ENCODE data around the gene OAS2. TPM values are rescaled to one million over a fixed set of nuclear protein-coding genes. Genes with fewer than 3 reads are reported as not detected.

Gene OAS2
- total RNA-seq, 2 donors from 2014 or later = 35.4 to 45.3 TPM

Other genes with a start within 250 kb of the OAS2 start
- under 1 TPM; 0.27 to 0.86 TPM for gene RPH3A, start 186.8 kb upstream of the OAS2 start, total RNA-seq
- 10 to 100 TPM; 16.0 to 16.2 TPM for gene OAS1, start 71.6 kb upstream of the OAS2 start, total RNA-seq
- gene OAS3, start 40.0 kb upstream of the OAS2 start, total RNA-seq = 10 to 100 TPM; 26.6 to 28.6 TPM
- 10 to 100 TPM; 20.7 to 27.7 TPM for gene DTX1, start 78.2 kb downstream of the OAS2 start, total RNA-seq
- gene RASAL1, start 157.2 kb downstream of the OAS2 start, total RNA-seq = under 1 TPM; 0.15 to 0.89 TPM
- gene CFAP73, start 171.2 kb downstream of the OAS2 start, total RNA-seq = not detected
- gene DDX54, start 207.0 kb downstream of the OAS2 start, total RNA-seq = 10 to 100 TPM; 75.9 to 92.5 TPM
- 1 to 10 TPM; 5.1 to 8.6 TPM for gene RITA1, start 207.2 kb downstream of the OAS2 start, total RNA-seq
- gene TPCN1, start 242.9 kb downstream of the OAS2 start, total RNA-seq = 10 to 100 TPM; 39.9 to 59.0 TPM

Data from T-helper 17 cell (primary cell).